Activated CD8-positive, alpha-beta memory T cell treated with anti-CD3 and anti-CD28 coated beads for 1 hour (primary cell): ENCODE measurements around the gene EFNA3.

Experiments
- DNase-seq, 2 donors: peaks; one replicate each; pipeline ENCODE4 v3.0.0-alpha.2; 2020; ENCODE audit warnings: low read depth in 1 of 2; ENCODE audit errors: extremely low read depth in 1 of 2

Gene EFNA3

DNA sequence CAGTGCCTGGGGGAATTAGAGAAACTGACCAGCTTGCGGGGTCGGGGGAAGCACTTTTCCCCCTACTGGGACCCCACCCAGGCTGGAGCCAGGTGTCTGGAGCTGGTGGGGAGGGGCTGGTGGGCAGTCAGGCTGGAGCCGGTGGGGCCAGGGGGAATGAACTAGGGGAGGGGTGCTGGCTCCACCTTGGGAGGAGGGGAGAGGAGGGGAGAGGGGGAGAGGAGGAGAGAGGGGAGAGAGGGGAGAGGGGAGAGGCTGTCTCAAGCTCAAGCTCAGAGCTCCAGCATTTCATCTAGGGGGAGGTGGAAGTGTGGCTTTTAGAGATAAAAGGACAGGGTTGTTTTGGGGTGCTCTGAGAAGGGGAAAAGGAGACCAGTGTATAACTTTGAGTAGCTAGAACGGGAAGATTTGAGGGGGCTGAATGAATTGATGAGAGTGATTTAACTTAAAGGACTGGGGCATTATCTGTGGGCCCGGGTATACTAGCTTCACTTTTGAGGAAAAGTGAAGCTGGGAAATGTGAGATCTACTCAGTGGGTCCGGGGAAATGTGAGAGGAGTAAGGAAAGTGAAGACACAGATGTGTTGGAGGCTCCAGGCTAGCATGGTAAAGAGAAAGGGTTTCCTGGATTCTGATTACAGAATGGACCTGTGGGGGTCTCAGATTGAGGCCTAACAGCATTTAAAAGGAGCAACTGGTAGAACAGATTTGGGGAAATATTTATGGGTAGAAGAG, 51.8 kb downstream of the EFNA3 start:
- no peak for DNase-seq

DNA sequence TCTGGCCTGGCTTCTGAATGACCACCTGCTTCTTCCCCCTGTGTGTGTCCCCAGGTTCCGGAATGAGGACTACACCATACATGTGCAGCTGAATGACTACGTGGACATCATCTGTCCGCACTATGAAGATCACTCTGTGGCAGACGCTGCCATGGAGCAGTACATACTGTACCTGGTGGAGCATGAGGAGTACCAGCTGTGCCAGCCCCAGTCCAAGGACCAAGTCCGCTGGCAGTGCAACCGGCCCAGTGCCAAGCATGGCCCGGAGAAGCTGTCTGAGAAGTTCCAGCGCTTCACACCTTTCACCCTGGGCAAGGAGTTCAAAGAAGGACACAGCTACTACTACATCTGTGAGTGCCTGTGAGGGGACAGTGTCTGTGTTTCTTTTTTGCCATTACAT, 52.6 kb downstream of the EFNA3 start:
- DNase-seq = no peak

DNA sequence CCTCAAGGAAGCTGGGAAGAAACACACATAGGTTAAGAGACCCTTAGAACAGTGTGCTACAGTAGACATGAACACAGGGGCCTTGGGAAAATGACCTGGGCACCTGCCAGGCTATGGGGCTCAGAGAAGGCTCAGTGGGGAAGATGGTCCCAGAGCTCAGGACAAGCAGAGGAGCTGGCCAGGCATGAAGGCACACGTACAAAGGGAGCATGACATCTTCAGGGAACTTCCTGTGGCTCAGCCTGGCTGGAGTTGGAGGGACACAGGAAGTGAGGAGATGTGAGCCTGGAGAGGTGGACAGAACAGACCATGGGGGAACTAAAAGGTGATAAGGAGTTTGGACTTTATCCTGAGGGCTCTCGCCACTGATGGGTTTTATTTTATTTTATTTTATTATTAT, 53.2 kb downstream of the EFNA3 start:
- DNase-seq = no peak

DNA sequence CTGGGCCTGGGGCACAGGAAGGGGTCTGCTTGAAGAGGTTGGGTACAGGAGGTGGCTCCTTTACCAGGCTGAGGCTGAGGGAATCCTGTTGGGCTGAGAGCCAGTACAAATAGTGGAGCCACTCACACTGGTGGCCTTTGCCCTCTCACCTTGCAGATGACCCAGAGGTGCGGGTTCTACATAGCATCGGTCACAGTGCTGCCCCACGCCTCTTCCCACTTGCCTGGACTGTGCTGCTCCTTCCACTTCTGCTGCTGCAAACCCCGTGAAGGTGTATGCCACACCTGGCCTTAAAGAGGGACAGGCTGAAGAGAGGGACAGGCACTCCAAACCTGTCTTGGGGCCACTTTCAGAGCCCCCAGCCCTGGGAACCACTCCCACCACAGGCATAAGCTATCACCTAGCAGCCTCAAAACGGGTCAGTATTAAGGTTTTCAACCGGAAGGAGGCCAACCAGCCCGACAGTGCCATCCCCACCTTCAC, 55.2 kb downstream of the EFNA3 start:
- DNase-seq = no peak

DNA sequence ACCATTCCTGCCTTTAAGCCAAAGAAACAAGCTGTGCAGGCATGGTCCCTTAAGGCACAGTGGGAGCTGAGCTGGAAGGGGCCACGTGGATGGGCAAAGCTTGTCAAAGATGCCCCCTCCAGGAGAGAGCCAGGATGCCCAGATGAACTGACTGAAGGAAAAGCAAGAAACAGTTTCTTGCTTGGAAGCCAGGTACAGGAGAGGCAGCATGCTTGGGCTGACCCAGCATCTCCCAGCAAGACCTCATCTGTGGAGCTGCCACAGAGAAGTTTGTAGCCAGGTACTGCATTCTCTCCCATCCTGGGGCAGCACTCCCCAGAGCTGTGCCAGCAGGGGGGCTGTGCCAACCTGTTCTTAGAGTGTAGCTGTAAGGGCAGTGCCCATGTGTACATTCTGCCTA, 55.7 kb downstream of the EFNA3 start:
- DNase-seq = no peak

DNA sequence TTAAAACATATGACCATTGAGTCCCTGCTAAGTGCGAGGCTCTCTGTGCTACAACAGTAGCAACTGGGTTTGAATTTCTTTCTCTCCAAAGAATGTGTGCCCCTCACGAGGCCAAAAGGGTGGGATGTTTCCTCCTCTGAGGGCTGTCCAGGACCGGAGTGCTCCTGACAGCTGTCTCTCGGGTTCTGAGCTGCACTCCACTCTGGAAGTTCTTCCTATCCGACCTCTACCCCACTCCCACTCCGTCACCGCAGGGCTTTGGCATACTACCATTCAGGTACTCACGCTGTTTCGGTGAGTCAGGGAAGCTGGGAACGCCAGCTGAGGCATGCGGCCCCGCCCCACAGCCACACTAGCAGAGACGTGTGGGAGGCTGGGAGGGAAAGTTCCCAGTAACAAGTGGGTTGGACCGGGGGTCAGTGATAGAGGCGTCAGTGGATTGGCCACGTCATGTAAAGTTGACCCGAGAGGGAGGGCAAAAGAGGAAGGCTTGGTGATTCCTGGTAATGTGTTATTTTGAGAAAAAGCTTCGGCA, 56.3 kb downstream of the EFNA3 start:
- DNase-seq = no peak

DNA sequence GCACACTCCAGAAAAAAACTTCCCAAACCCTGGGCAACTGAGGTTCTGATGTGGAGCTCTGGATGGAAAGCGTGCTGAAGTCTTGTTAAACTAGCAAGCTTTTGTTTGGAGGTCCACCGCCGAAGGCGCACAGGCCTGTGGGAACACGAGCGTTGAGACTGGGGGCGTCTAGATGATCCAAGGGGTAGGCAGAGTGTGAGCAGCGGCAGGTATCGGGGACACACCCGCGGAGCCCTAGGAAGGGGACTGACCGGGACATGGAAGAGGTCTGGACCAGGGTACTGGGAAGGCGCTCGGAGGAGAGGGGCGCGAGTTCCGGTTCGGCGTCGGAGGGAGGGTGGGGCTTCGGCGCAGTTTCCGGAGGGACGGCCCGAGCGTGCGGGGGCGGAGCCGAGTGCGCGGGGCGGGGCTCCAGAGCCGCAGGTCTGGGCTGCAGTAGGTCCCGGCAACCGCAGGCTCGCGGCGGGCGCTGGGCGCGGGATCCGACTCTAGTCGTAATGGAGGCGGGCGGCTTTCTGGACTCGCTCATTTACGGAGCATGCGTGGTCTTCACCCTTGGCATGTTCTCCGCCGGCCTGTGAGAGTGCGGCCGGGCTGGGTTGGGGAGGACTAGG, 56.9 kb downstream of the EFNA3 start, which contains the start of gene SLC50A1:
Gene SLC50A1 (plus strand): TSS at position 438 of the 614 bp plus-strand sequence. CDS start 60 bp downstream, at position 498.
- DNase-seq = peak; percentile 70 to 89

DNA sequence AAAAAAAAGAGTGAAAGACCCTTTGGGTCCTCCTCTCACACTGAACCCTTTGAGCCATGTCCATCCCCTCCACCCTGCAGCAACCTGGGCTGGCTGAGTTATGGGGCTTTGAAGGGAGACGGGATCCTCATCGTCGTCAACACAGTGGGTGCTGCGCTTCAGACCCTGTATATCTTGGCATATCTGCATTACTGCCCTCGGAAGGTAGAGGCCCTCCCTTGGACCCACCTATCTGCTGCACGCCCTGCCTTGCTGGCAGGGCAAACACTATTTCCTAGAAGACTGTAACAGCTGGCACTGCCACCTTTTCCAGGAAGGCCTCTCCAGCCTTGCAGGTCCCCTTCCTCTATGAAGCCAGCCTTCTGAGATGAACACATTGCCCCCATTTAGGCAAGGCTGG, 58.1 kb downstream of the EFNA3 start:
- DNase-seq = no peak
